ENCODE results near the gene KLK14.

KLK14 gene

GRCh38 chr19:51127032-51127431 is 44.3 kb upstream of the KLK14 start:
- no peak for TF ChIP-seq CTCF (IDR thresholded peaks at IDR 0.05; ENCODE audit: low read depth, low read length, missing control alignments)

GRCh38 chr19:51125421-51126075 is 42.9 kb upstream of the KLK14 start:
- H3K27ac ChIP-seq = no peak overlapping the region
- TF ChIP-seq CTCF (IDR thresholded peaks at IDR 0.05; ENCODE audit: low read depth, low read length, missing control alignments) = no peak
- in situ Hi-C loops (cut with HindIII; ENCODE audit: low pct_ligation_motif_present, low sequenced_read_pairs) = no loop called here
- DNase-seq = no peak
- H3K27me3 ChIP-seq (replicated peaks) = no peaks in the 10 kb centered on the region
- H3K36me3 ChIP-seq (replicated peaks) = no peaks in the 10 kb centered on the region
- no peak overlapping the region for H3K4me3 ChIP-seq (ENCODE audit: low read depth, low read length)

More at GRCh38 chr19:51127032-51127431, 44.3 kb upstream of the KLK14 start:
- Histone ChIP-seq H3K36me3 (replicated peaks) (no peaks in the 10 kb centered on the region), H3K27ac (no peak overlapping the region), H3K4me3 (ENCODE audit: low read depth, low read length) (no peak overlapping the region), H3K27me3 (replicated peaks) (no peaks in the 10 kb centered on the region)
- no peak for DNase-seq
- in situ Hi-C loops (cut with HindIII; ENCODE audit: low pct_ligation_motif_present, low sequenced_read_pairs) = no loop called here

GRCh38 chr19:51124729-51125128 is 42.0 kb upstream of the KLK14 start, which contains the start of gene SIGLEC9:
TSS of gene SIGLEC9 (plus strand) at chr19:51124906. CDS start at chr19:51124975, 69 bp downstream.
- in situ Hi-C loops (cut with HindIII; ENCODE audit: low pct_ligation_motif_present, low sequenced_read_pairs) = no loop called here
- H3K36me3 ChIP-seq (replicated peaks) = no peaks in the 10 kb centered on the region
- H3K27me3 ChIP-seq (replicated peaks) = no peaks in the 10 kb centered on the region
- no peak within 1 kb of the TSS for H3K4me3 ChIP-seq (ENCODE audit: low read depth, low read length)
- no peak for DNase-seq
- no peak for TF ChIP-seq CTCF (IDR thresholded peaks at IDR 0.05; ENCODE audit: low read depth, low read length, missing control alignments)
- H3K27ac ChIP-seq = no peak within 1 kb of the TSS

GRCh38 chr19:51124216-51124615 is 41.5 kb upstream of the KLK14 start:
- H3K36me3 ChIP-seq (replicated peaks) = no peaks in the 10 kb centered on the region
- TF ChIP-seq CTCF (IDR thresholded peaks at IDR 0.05; ENCODE audit: low read depth, low read length, missing control alignments) = no peak
- in situ Hi-C loops (cut with HindIII; ENCODE audit: low pct_ligation_motif_present, low sequenced_read_pairs) = no loop called here
- no peaks in the 10 kb centered on the region for H3K27me3 ChIP-seq (replicated peaks)
- no peak overlapping the region for H3K4me3 ChIP-seq (ENCODE audit: low read depth, low read length)
- H3K27ac ChIP-seq = no peak overlapping the region
- DNase-seq = no peak

- no peaks in the 10 kb centered on the region for H3K36me3 ChIP-seq (replicated peaks)
- in situ Hi-C loops (cut with HindIII; ENCODE audit: low pct_ligation_motif_present, low sequenced_read_pairs) = no loop called here
- H3K27ac ChIP-seq = no peak overlapping the region
- DNase-seq = no peak
- no peaks in the 10 kb centered on the region for H3K27me3 ChIP-seq (replicated peaks)
- TF ChIP-seq CTCF (IDR thresholded peaks at IDR 0.05; ENCODE audit: low read depth, low read length, missing control alignments) = no peak
- no peak overlapping the region for H3K4me3 ChIP-seq (ENCODE audit: low read depth, low read length)
Measured at GRCh38 chr19:51123802-51124201, 41.1 kb upstream of the KLK14 start.

GRCh38 chr19:51123381-51123800 is 40.7 kb upstream of the KLK14 start:
- no peaks in the 10 kb centered on the region for H3K36me3 ChIP-seq (replicated peaks)
- no peak for DNase-seq
- in situ Hi-C loops (cut with HindIII; ENCODE audit: low pct_ligation_motif_present, low sequenced_read_pairs) = no loop called here
- H3K4me3 ChIP-seq (ENCODE audit: low read depth, low read length) = no peak overlapping the region
- H3K27ac ChIP-seq = no peak overlapping the region
- H3K27me3 ChIP-seq (replicated peaks) = no peaks in the 10 kb centered on the region
- no peak for TF ChIP-seq CTCF (IDR thresholded peaks at IDR 0.05; ENCODE audit: low read depth, low read length, missing control alignments)
